Astrocyte of the spinal cord (primary cell): ENCODE data around the gene CDC73.

Source experiments
- DNase-seq: peaks from one replicate; pipeline ENCODE4 v3.0.0; 2011; ENCODE audit warnings: low read depth, low spot score
- H3K4me3 ChIP-seq: 2 replicates; pipeline ENCODE4 v1.5.1; 2011; ENCODE audit warnings: low read depth, mild to moderate bottlenecking, low read length, moderate library complexity
- CTCF ChIP-seq: IDR thresholded peaks from 2 replicates; pipeline ENCODE4 v1.5.1; 2012; ENCODE audit warnings: low read depth, mild to moderate bottlenecking, low read length, inconsistent platforms
- in situ Hi-C: cut with HindIII; loops from 2 replicates; pipeline ENCODE4 v1.10.0; 2017; ENCODE audit warnings: low sequenced_read_pairs

Gene CDC73

DNA sequence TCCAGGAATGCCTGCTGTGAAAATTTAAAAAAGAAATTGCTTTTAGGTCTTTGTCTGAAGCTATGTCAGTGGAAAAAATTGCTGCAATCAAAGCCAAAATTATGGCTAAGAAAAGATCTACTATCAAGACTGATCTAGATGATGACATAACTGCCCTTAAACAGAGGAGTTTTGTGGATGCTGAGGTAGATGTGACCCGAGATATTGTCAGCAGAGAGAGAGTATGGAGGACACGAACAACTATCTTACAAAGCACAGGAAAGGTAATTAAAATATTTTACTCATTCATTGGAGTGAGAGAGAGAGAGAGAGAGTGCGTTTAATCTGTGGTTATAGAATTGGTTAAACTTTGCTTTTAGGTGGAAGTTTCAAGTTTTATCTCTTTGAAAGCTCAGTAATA lies 20.0 kb downstream of the CDC73 start:
- no peak overlapping the region for H3K4me3 ChIP-seq
- no peak for DNase-seq
- in situ Hi-C loops, result no loop called here
- no peak for TF ChIP-seq CTCF

GRCh38 chr1:193142409-193142808 lies 20.6 kb downstream of the CDC73 start:
- TF ChIP-seq CTCF, result no peak
- DNase-seq, result no peak
- in situ Hi-C loops, result no loop called here
- H3K4me3 ChIP-seq, result no peak overlapping the region

- peak; percentile 37 for DNase-seq
- peak; percentile 33 for TF ChIP-seq CTCF
- no peak overlapping the region for H3K4me3 ChIP-seq
- in situ Hi-C loops, result no loop called here
These were observed 21.5 kb downstream of the CDC73 start for GRCh38 chr1:193143285-193143684.

DNA sequence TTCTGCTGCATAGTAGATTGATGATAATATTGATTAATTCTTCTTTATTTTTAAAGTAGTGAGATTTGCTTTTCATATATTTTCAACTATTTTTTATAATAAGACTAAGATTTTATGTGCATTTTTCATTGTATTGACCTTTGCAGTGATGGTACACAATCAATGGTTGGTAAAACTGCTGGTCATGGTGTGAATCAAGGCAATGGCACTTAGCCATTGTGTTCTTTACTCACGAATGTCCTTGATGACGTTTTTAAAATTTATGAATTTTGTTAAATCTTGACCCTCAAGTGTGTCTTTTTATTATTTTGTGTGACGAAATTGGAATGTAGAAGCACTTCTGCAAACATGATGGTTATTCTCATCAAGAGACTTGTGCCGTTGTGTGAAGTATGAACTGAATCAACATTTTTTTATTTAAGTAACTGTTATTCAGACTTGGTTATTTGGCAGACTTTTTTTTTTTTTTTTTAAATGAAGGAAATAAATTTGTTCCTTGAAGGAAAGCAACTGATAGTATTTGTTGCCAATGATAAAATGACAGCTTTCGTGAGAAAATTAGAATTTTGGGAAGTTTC lies 22.6 kb downstream of the CDC73 start:
- DNase-seq, result no peak
- in situ Hi-C loops, result no loop called here
- no peak for TF ChIP-seq CTCF
- H3K4me3 ChIP-seq, result no peak overlapping the region

DNA sequence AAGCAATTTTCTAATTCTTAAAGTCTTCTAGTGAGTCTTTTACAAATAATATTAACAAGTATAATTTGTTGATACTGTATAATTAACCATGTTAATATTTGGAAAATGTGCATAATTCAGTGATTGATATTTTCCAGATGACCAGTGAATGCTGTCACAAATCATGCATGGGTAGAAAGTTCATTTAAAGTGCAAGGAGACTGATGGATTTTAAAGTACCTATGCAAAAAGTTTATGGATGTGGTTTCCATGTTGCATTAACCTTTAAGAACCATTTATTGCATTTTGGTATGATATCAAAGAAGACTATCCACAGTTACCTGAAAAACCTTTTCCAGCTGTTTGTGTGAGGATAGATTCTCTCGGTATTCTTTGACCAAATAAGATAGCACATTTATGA lies 23.2 kb downstream of the CDC73 start:
- no peak for TF ChIP-seq CTCF
- in situ Hi-C loops, result no loop called here
- no peak overlapping the region for H3K4me3 ChIP-seq
- DNase-seq, result no peak

DNA sequence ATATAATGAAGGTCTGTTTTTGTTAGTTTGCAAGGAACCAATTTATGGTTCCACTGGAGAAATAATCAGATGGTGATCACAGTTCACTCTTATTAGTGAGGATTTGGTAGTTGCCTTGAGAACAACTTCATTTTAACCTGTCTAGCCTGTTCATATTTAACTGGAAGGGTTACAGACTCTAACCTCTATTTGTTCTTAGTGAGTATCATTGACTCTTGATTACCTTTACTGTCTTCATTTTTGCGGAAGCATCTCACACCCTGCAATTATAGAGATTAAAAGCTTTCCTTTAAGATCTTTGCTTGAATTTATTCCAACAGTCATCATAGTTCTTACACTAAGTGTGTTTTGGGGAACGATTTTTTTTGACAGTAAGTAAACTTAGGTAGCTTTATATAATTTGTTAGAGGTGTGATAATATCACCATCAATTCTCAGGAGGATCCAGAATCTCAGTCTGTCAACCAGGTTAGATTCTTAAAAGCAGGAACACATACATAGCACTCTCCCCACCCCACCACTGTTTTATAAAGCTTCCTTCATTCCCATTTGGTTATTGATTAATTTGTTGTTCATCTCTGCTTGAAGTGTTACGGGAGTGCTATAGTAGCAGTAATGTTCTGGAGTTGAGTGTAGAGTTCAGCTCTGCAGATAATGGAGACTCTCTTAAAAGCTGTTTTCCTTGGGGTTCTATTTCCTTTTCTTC lies 34.4 kb downstream of the CDC73 start:
- in situ Hi-C loops, result no loop called here
- no peak for DNase-seq
- no peak for TF ChIP-seq CTCF
- no peak overlapping the region for H3K4me3 ChIP-seq
